GM12878 (cell line): ENCODE data around the gene ART4. TPM values are rescaled to one million over a fixed set of nuclear protein-coding genes. Genes with fewer than 3 reads are reported as not detected.

ENCODE experiments used
- ATAC-seq: fragments of 200-7000 bp; cut with Tn5 transposase; 3 replicates; pipeline ENCODE4 v1.9.1; 2020; ENCODE audit warnings: mild to moderate bottlenecking, moderate library complexity
- BruUV-seq: library from RNA; stranded (reverse); fragments of 400-500 nt; replicated peaks from 2 replicates; lab custom pipeline; 2021; lab: Mats Ljungman, UMichigan
- CTCF ChIA-PET: fragments of 300-600 bp; sonication (Branson Sonifier 250); formaldehyde crosslinking; extraction: SDS; loops from one replicate; lab custom pipeline; 2021; ENCODE audit warnings: inconsistent platforms; lab: Yijun Ruan, JAX
- POLR2A ChIA-PET: fragments of 350-600 bp; formaldehyde crosslinking; extraction: SDS; loops from one replicate; lab custom pipeline; 2021; ENCODE audit warnings: inconsistent platforms; lab: Charles Lee
- RAD21 ChIA-PET: fragments of 300-600 bp; sonication (Branson Sonifier 250); formaldehyde crosslinking; loops from one replicate; lab custom pipeline; 2023; ENCODE audit warnings: antibody characterized with exemption; ENCODE audit not compliant: unreplicated experiment; lab: Charles Lee
- SMC1A ChIA-PET: fragments of 300-600 bp; sonication (Branson Sonifier 250); formaldehyde crosslinking; loops from one replicate; lab custom pipeline; 2023; ENCODE audit not compliant: unreplicated experiment, uncharacterized antibody; lab: Charles Lee
- DNase-seq: peaks from one replicate; pipeline ENCODE4 v3.0.0-alpha.2; 2011; ENCODE audit warnings: low read depth, low spot score
- FAIRE-seq: peaks from 3 replicates; lab custom pipeline; 2011; peaks lifted over from hg19 to GRCh38; lab: Jason Lieb, UNC
- H2AFZ ChIP-seq: 2 replicates; pipeline ENCODE4 v1.6.0; 2011; ENCODE audit warnings: low read depth, low read length, control low read depth; ENCODE audit not compliant: control insufficient read depth
- H3K27ac ChIP-seq: 2 replicates; pipeline ENCODE4 v1.5.1; 2011; ENCODE audit warnings: control low read depth; ENCODE audit not compliant: control insufficient read depth, insufficient read depth
- H3K27me3 ChIP-seq, 2 experiments: replicated peaks in 1 of 2; 2 replicates each; pipeline versions ENCODE4 v1.6.0 to v1.6.1; 2011; ENCODE audit warnings: low read length in 1 of 2; ENCODE audit not compliant: control insufficient read depth in 2 of 2, insufficient read depth in 2 of 2
- H3K36me3 ChIP-seq, 2 experiments: 2 replicates each; pipeline ENCODE4 v1.5.1; 2011; ENCODE audit warnings: low read length in 1 of 2; ENCODE audit not compliant: control insufficient read depth in 2 of 2, insufficient read depth in 2 of 2
- H3K4me1 ChIP-seq: 2 replicates; pipeline ENCODE4 v1.6.1; 2011; ENCODE audit warnings: mild to moderate bottlenecking, low read length, moderate library complexity, mixed read lengths; ENCODE audit not compliant: control insufficient read depth, insufficient read depth
- H3K4me2 ChIP-seq: 2 replicates; pipeline ENCODE4 v1.6.0; 2011; ENCODE audit warnings: control low read depth; ENCODE audit not compliant: control insufficient read depth, insufficient read depth
- H3K4me3 ChIP-seq: fragments of 200-600 bp; sonication (generic); 2 replicates; pipeline ENCODE4 v1.5.1; 2016
- H3K79me2 ChIP-seq: 2 replicates; pipeline ENCODE4 v1.6.0; 2011; ENCODE audit warnings: low read length; ENCODE audit not compliant: control insufficient read depth, insufficient read depth
- H3K9ac ChIP-seq: 2 replicates; pipeline ENCODE4 v1.8.0; 2011; ENCODE audit warnings: low read length, control low read depth, mixed read lengths; ENCODE audit not compliant: control insufficient read depth, insufficient read depth
- H3K9me3 ChIP-seq: replicated peaks from 3 replicates; pipeline ENCODE4 v1.5.1; 2011; ENCODE audit warnings: mild to moderate bottlenecking, low read length; ENCODE audit not compliant: control insufficient read depth, insufficient read depth
- H4K20me1 ChIP-seq: 2 replicates; pipeline ENCODE4 v1.6.0; 2011; ENCODE audit not compliant: control insufficient read depth, insufficient read depth
- ATF2 ChIP-seq: IDR thresholded peaks from 2 replicates; pipeline ENCODE4 v1.6.1; 2012; ENCODE audit warnings: low read length, inconsistent platforms
- FOXM1 ChIP-seq: IDR thresholded peaks from 2 replicates; pipeline ENCODE4 v1.6.1; 2012; ENCODE audit warnings: low read depth, mild to moderate bottlenecking, inconsistent platforms, low read length, moderate library complexity
- HSF1 ChIP-seq: fragments of 150-350 bp; IDR thresholded peaks from 2 replicates; pipeline ENCODE4 v1.6.1; 2014; ENCODE audit warnings: mild to moderate bottlenecking, low read depth, low read length
- REST ChIP-seq: IDR thresholded peaks from 2 replicates; pipeline ENCODE4 v1.6.1; 2012; ENCODE audit warnings: mild to moderate bottlenecking, low read depth, low read length
- SMC3 ChIP-seq: IDR thresholded peaks from 2 replicates; pipeline ENCODE4 v1.6.1; 2011; ENCODE audit warnings: low read length, improper control_type of control experiment, borderline replicate concordance
- SP1 ChIP-seq: IDR thresholded peaks from one replicate; pipeline ENCODE4 v1.6.1; 2011; ENCODE audit warnings: low read depth, low read length
- ZBTB33 ChIP-seq: fragments of 450-650 bp; IDR thresholded peaks from 2 replicates; pipeline ENCODE4 v1.6.1; 2017; ENCODE audit warnings: mild to moderate bottlenecking
- WGBS: methylation state at CpG from one replicate; pipeline ENCODE4 v1.1.6; 2016; ENCODE audit warnings: low lambda C conversion rate; ENCODE audit not compliant: insufficient replicate concordance, insufficient coverage; ENCODE audit errors: missing lambda C conversion rate; 5-methylcytosine and 5-hydroxymethylcytosine counted together
- in situ Hi-C: fragments of 300-500 bp; cut with MboI; formaldehyde crosslinking; loops from 9 replicates; pipeline ENCODE4 v1.14.3; 2018; ENCODE audit warnings: mixed read lengths
- intact Hi-C: fragments of 100-400 bp; cut with micrococcal nuclease; formaldehyde crosslinking; loops from one replicate; pipeline ENCODE4 v1.14.2; 2022; ENCODE audit not compliant: unreplicated experiment
- polyA plus RNA-seq, 11 experiments: library from polyadenylated mRNA; depleted of rRNA in 4 of 11; unstranded in 6 of 11; stranded (reverse) in 5 of 11; fragments of >200 nt; fragmentation: Nextera tagmentation in 4 of 11; fragmentation: Illumina TruSeq in 1 of 11; extraction: Ambion mirVana in 4 of 11; extraction: Trizol in 1 of 11; gene quantifications; 1 replicate in 1 of 11; 2 replicates in 10 of 11; pipeline versions ENCODE4 v1.2.1 to v1.2.3, GENCODE V29; 2011 to 2016; ENCODE audit warnings: inconsistent platforms in 2 of 11, missing spikeins in 2 of 11, low read depth in 1 of 11
- total RNA-seq, 4 experiments: library from RNA; depleted of rRNA in 3 of 4; stranded (reverse); fragments of >200 nt in 3 of 4; fragmentation: Illumina TruSeq in 1 of 4; extraction: Trizol in 1 of 4; gene quantifications; 2 replicates each; pipeline versions ENCODE4 v1.2.1 to v1.2.3, GENCODE V29; 2013 to 2021

Gene ART4
- total and polyA plus RNA-seq, 10 of the 15 experiments (the other 5 are each of a cell fraction or from before 2014, with no cell fraction given): 0.02 TPM; not detected in 9

- H3K9ac ChIP-seq: no peak within 1 kb of the TSS
- H2AFZ ChIP-seq: no peak within 1 kb of the TSS
- no peak within 1 kb of the TSS for H3K4me3 ChIP-seq
- H4K20me1 ChIP-seq: no peaks in the 10 kb centered on the region
- DNase-seq (no peak), ATAC-seq (no peak), FAIRE-seq (no peak)
- SMC1A ChIA-PET: interaction anchor here (0.7 kb wide), 1 partner anchor 25 kb away, joined by 3 read pairs; no protein-coding TSS in a partner anchor
- POLR2A ChIA-PET: no interaction called here
- H3K4me2 ChIP-seq: peak within 1 kb of the TSS; percentile 55
- no peaks in the 10 kb centered on the region for H3K36me3 ChIP-seq
- 53% methylated on average over 6 of the region's 6 CpGs for WGBS
- TF ChIP-seq ZBTB33 (no peak), ATF2 (no peak), REST (no peak), SMC3 (no peak), FOXM1 (no peak), SP1 (no peak), HSF1 (no peak)
- intact Hi-C loops: no loop called here
- H3K79me2 ChIP-seq: no peaks in the 10 kb centered on the region
- H3K27me3 ChIP-seq: no peaks in the 10 kb centered on the region; a peak in 3 of 4 replicates
- in situ Hi-C loops: no loop called here
- RAD21 ChIA-PET: no interaction called here
- no peaks in the 10 kb centered on the region for H3K9me3 ChIP-seq
- CTCF ChIA-PET: no interaction called here
- H3K4me1 ChIP-seq: peaks cover 9% of the 10 kb centered on the region; the same call in 1 of the 2 replicates
- no TSS peak for BruUV-seq
- no peak within 1 kb of the TSS for H3K27ac ChIP-seq
Measured at GRCh38 chr12:14885718-14886221, 42.4 kb upstream of the ART4 start, which contains the start of gene MGP. Gene MGP (minus strand): TSS chr12:14885854. CDS start chr12:14885791, 63 bp downstream.
